Loucy (cell line): ENCODE results near the gene OSBPL3.

Experiments
- H2AFZ ChIP-seq: fragments of 200-600 bp; sonication (generic); 2 replicates; pipeline ENCODE4 v1.6.0; 2016; ENCODE audit warnings: antibody characterized with exemption, mild to moderate bottlenecking, low read length, moderate library complexity
- H3F3A ChIP-seq: fragments of 200-600 bp; 2 replicates; pipeline ENCODE4 v1.6.0; 2016; ENCODE audit warnings: antibody characterized with exemption, low read depth, mild to moderate bottlenecking
- H3K27me3 ChIP-seq: fragments of 200-600 bp; sonication (generic); 2 replicates; pipeline ENCODE4 v1.6.1; 2014; ENCODE audit warnings: low read length, mild to moderate bottlenecking; ENCODE audit not compliant: insufficient read depth, poor library complexity, severe bottlenecking
- H3K36me3 ChIP-seq: fragments of 200-600 bp; sonication (generic); 2 replicates; pipeline ENCODE4 v1.6.1; 2016; ENCODE audit warnings: low read length; ENCODE audit not compliant: insufficient read depth
- H3K4me1 ChIP-seq: fragments of 200-600 bp; sonication (generic); 2 replicates; pipeline ENCODE4 v1.5.1; 2014; ENCODE audit warnings: low read length, mild to moderate bottlenecking; ENCODE audit not compliant: insufficient read depth, poor library complexity, severe bottlenecking
- H3K4me2 ChIP-seq: fragments of 200-600 bp; sonication (generic); 2 replicates; pipeline ENCODE4 v1.6.0; 2014; ENCODE audit warnings: antibody characterized with exemption, low read length, low read depth, mild to moderate bottlenecking; ENCODE audit not compliant: poor library complexity, severe bottlenecking
- H3K4me3 ChIP-seq: fragments of 200-600 bp; sonication (generic); 2 replicates; pipeline ENCODE4 v1.5.1; 2014; ENCODE audit warnings: low read length, mild to moderate bottlenecking, mixed read lengths; ENCODE audit not compliant: poor library complexity, severe bottlenecking
- H3K79me2 ChIP-seq: fragments of 200-600 bp; sonication (generic); 2 replicates; pipeline ENCODE4 v1.6.1; 2014; ENCODE audit warnings: low read length; ENCODE audit not compliant: insufficient read depth
- H3K9ac ChIP-seq: fragments of 200-600 bp; sonication (generic); 2 replicates; pipeline ENCODE4 v1.6.0; 2014; ENCODE audit warnings: mild to moderate bottlenecking, low read depth, low read length, moderate library complexity; ENCODE audit not compliant: poor library complexity, severe bottlenecking
- H3K9me2 ChIP-seq: fragments of 200-600 bp; sonication (generic); replicated peaks from 2 replicates; pipeline ENCODE4 v1.6.1; 2016; ENCODE audit warnings: low read depth, low read length, mixed read lengths
- H3K9me3 ChIP-seq: fragments of 200-600 bp; sonication (generic); 2 replicates; pipeline ENCODE4 v1.6.1; 2014; ENCODE audit warnings: mild to moderate bottlenecking, antibody characterized with exemption, low read length, low read depth; ENCODE audit not compliant: insufficient read depth
- H4K20me1 ChIP-seq: fragments of 200-600 bp; sonication (generic); 2 replicates; pipeline ENCODE4 v1.6.0; 2014; ENCODE audit warnings: antibody characterized with exemption, low read length, mild to moderate bottlenecking; ENCODE audit not compliant: insufficient read depth, poor library complexity, severe bottlenecking
- EZH2phosphoT487 ChIP-seq: fragments of 200-600 bp; IDR thresholded peaks from 2 replicates; pipeline ENCODE4 v1.6.1; 2018; ENCODE audit warnings: antibody characterized with exemption, mild to moderate bottlenecking, moderate library complexity, borderline replicate concordance
- TF ChIP-seq, protein P1 (sequence below): fragments of 200-600 bp; sonication (generic); conservative IDR thresholded peaks from 2 replicates; pipeline ENCODE4 v1.5.1; 2014; ENCODE audit warnings: mild to moderate bottlenecking, antibody characterized with exemption, low read length

OSBPL3 gene

DNA sequence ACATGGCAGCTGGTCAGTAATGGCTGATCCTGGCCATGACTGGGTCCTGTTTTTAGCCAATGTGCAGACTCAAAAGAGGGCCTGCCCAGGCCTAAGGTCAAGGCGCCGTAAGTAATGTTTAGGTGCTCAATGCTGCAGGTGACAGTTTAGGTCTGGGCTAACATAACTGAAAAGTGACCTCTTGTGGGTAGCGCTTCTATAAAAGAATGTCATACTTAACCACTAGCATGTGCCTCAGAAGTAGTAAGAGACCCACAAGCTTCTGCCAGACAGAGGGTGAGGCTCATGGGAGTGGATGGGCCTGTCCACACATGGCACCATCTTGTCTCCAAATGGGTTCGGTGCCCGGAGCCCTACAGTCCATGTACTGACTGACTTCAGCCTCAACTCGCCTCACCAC is 132.2 kb downstream of the OSBPL3 start:
- no peaks in the 10 kb centered on the region for H3K27me3 ChIP-seq
- H2AFZ ChIP-seq = no peak overlapping the region
- TF ChIP-seq EZH2phosphoT487 = no peak
- TF ChIP-seq, protein P1, sequence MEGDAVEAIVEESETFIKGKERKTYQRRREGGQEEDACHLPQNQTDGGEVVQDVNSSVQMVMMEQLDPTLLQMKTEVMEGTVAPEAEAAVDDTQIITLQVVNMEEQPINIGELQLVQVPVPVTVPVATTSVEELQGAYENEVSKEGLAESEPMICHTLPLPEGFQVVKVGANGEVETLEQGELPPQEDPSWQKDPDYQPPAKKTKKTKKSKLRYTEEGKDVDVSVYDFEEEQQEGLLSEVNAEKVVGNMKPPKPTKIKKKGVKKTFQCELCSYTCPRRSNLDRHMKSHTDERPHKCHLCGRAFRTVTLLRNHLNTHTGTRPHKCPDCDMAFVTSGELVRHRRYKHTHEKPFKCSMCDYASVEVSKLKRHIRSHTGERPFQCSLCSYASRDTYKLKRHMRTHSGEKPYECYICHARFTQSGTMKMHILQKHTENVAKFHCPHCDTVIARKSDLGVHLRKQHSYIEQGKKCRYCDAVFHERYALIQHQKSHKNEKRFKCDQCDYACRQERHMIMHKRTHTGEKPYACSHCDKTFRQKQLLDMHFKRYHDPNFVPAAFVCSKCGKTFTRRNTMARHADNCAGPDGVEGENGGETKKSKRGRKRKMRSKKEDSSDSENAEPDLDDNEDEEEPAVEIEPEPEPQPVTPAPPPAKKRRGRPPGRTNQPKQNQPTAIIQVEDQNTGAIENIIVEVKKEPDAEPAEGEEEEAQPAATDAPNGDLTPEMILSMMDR = no peak
- H3K9me2 ChIP-seq = no peaks in the 10 kb centered on the region
- no peak overlapping the region for H3K4me2 ChIP-seq
- H4K20me1 ChIP-seq = no peaks in the 10 kb centered on the region
- no peak overlapping the region for H3K9ac ChIP-seq
- H3K4me1 ChIP-seq = peaks cover 3% of the 10 kb centered on the region
- H3K9me3 ChIP-seq = no peaks in the 10 kb centered on the region
- H3K36me3 ChIP-seq = peaks cover 35% of the 10 kb centered on the region; the same call in 1 of the 2 replicates
- no peak overlapping the region for H3K4me3 ChIP-seq
- H3K79me2 ChIP-seq = no peaks in the 10 kb centered on the region
- no peaks in the 10 kb centered on the region for H3F3A ChIP-seq

DNA sequence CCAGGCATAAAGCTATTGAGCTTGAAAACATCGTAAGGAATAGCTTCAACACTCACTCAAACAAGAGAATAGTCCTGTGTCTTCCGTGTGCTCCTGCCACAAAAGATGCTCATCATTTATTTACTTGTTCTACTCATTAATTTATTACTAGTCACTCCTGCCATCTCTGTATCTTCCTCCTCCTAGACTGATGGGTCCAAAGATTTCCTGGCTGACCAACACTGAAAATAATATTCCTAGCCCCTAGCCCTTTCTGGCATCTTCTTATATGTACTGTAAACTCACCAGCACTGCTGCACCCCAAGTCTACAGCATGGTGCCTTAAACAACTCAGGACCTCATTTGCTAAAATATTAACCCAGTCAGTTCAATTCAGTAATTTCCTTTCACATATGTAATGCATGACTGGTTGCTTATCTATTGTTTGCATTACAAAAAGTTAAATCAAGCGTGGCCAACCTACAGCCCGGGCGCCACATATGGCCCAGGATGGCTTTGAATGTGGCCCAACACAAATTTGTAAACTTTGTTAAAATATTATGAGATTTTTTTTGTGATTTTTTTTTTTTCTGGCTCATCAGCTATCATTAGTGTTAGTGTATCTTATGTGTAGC is 136.1 kb downstream of the OSBPL3 start:
- no peaks in the 10 kb centered on the region for H3K9me2 ChIP-seq
- peaks cover 9% of the 10 kb centered on the region; the same call in 1 of the 2 replicates for H3K36me3 ChIP-seq
- H3K4me1 ChIP-seq = peaks cover 3% of the 10 kb centered on the region
- TF ChIP-seq, protein P1 = no peak
- no peak for TF ChIP-seq EZH2phosphoT487
- H3K4me3 ChIP-seq = no peak overlapping the region
- H3K9ac ChIP-seq = no peak overlapping the region
- H3F3A ChIP-seq = no peaks in the 10 kb centered on the region
- no peak overlapping the region for H3K4me2 ChIP-seq
- H3K9me3 ChIP-seq = no peaks in the 10 kb centered on the region
- H3K27me3 ChIP-seq = no peaks in the 10 kb centered on the region
- H4K20me1 ChIP-seq = no peaks in the 10 kb centered on the region
- H2AFZ ChIP-seq = no peak overlapping the region
- H3K79me2 ChIP-seq = no peaks in the 10 kb centered on the region

DNA sequence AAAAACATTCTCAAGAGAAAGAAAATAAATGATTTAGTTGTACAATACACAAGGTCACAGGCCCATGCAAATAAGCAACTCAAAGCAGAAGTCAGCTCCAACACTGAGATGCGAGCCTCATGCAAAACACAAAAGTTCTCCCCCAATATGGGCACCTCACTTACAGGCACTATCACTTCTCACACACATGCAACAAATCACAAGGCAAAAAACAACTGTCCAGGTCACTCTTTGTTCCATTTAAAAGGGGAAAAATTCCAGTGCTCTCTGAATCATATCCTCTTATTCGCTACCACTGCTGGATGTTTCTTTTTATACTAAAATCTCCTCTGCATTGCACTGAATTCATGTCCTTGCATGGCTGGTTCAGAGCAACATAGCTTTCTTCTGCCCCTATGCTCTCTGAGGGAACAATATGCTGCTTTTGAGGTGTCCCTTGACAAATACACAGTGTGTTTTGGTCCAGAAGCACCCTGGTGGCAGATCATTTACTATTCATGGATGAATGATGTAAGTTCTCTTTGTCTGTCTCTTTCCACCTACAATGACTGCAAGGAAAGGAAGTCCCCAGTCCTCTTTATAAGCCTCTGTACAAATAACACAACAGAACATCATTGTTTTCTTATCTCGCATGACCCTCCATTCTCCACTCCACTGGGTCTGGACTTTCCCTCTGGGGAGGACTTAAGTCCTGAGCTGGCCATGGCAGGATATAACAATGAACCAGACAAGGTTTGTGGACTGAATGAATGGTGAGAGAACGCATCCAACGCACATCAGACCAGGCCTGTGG is 137.3 kb downstream of the OSBPL3 start:
- Histone ChIP-seq H3K9ac (no peak overlapping the region), H3K79me2 (no peaks in the 10 kb centered on the region), H2AFZ (no peak overlapping the region), H3K27me3 (no peaks in the 10 kb centered on the region), H3K4me3 (no peak overlapping the region), H4K20me1 (no peaks in the 10 kb centered on the region), H3K4me1 (peaks cover 1% of the 10 kb centered on the region), H3F3A (no peaks in the 10 kb centered on the region), H3K9me3 (no peaks in the 10 kb centered on the region), H3K9me2 (no peaks in the 10 kb centered on the region), H3K4me2 (no peak overlapping the region), H3K36me3 (peaks cover 8% of the 10 kb centered on the region; the same call in 1 of the 2 replicates)
- TF ChIP-seq EZH2phosphoT487 = no peak
- TF ChIP-seq, protein P1 = no peak
